GM12878 (cell line): ENCODE measurements around the gene FNDC8. TPM values are rescaled to one million over a fixed set of nuclear protein-coding genes. Genes with fewer than 3 reads are reported as not detected.

Experiments used
- BCL3 ChIP-seq: IDR thresholded peaks from 2 replicates; pipeline ENCODE4 v1.6.1; 2011; ENCODE audit warnings: borderline replicate concordance, low read depth, mild to moderate bottlenecking, moderate library complexity, low read length; ENCODE audit not compliant: insufficient read depth, poor library complexity, severe bottlenecking
- CHD4 ChIP-seq: fragments of 200-600 bp; sonication (generic); IDR thresholded peaks from 2 replicates; pipeline ENCODE4 v1.6.1; 2016; ENCODE audit warnings: mild to moderate bottlenecking
- EZH2 ChIP-seq: IDR thresholded peaks from 2 replicates; pipeline ENCODE4 v1.6.1; 2012; ENCODE audit warnings: low read depth, mild to moderate bottlenecking, control low read depth, inconsistent platforms, low read length, borderline replicate concordance; ENCODE audit not compliant: control insufficient read depth
- GABPA ChIP-seq: IDR thresholded peaks from 2 replicates; pipeline ENCODE4 v1.6.1; 2014; ENCODE audit warnings: antibody characterized with exemption, low read depth, mild to moderate bottlenecking, inconsistent platforms
- RBBP5 ChIP-seq: fragments of 200-600 bp; sonication (generic); conservative IDR thresholded peaks from 2 replicates; pipeline ENCODE4 v1.6.1; 2016
- RELA ChIP-seq: fragments of 450-650 bp; IDR thresholded peaks from 2 replicates; pipeline ENCODE4 v1.8.0; 2014; ENCODE audit warnings: borderline replicate concordance; ENCODE audit not compliant: partially characterized antibody
- SIX5 ChIP-seq: IDR thresholded peaks from 2 replicates; pipeline ENCODE4 v1.6.1; 2011; ENCODE audit warnings: mild to moderate bottlenecking, low read depth, low read length, moderate library complexity; ENCODE audit not compliant: severe bottlenecking
- SKIL ChIP-seq: fragments of 450-650 bp; IDR thresholded peaks from 2 replicates; pipeline ENCODE4 v1.6.1; 2017; ENCODE audit warnings: mild to moderate bottlenecking, low read depth, inconsistent platforms; ENCODE audit not compliant: poor library complexity, severe bottlenecking
- SUZ12 ChIP-seq: fragments of 200-600 bp; sonication (generic); IDR thresholded peaks from one replicate; pipeline ENCODE4 v1.6.1; 2018; ENCODE audit warnings: antibody characterized with exemption, mild to moderate bottlenecking; ENCODE audit not compliant: unreplicated experiment
- TCF7 ChIP-seq: IDR thresholded peaks from 2 replicates; pipeline ENCODE4 v1.6.1; 2014; ENCODE audit warnings: antibody characterized with exemption, borderline replicate concordance
- ZNF217 ChIP-seq: fragments of 450-650 bp; IDR thresholded peaks from 2 replicates; pipeline ENCODE4 v1.6.1; 2017; ENCODE audit warnings: antibody characterized with exemption, mild to moderate bottlenecking
- ZNF24 ChIP-seq: fragments of 450-650 bp; IDR thresholded peaks from 2 replicates; pipeline ENCODE4 v1.6.1; 2017; ENCODE audit warnings: antibody characterized with exemption, mild to moderate bottlenecking
- polyA plus RNA-seq, 11 experiments: library from polyadenylated mRNA; depleted of rRNA in 4 of 11; unstranded in 6 of 11; stranded (reverse) in 5 of 11; fragments of >200 nt; fragmentation: Nextera tagmentation in 4 of 11; fragmentation: Illumina TruSeq in 1 of 11; extraction: Ambion mirVana in 4 of 11; extraction: Trizol in 1 of 11; gene quantifications; 1 replicate in 1 of 11; 2 replicates in 10 of 11; pipeline versions ENCODE4 v1.2.1 to v1.2.3, GENCODE V29; 2011 to 2016; ENCODE audit warnings: inconsistent platforms in 2 of 11, missing spikeins in 2 of 11, low read depth in 1 of 11
- total RNA-seq, 4 experiments: library from RNA; depleted of rRNA in 3 of 4; stranded (reverse); fragments of >200 nt in 3 of 4; fragmentation: Illumina TruSeq in 1 of 4; extraction: Trizol in 1 of 4; gene quantifications; 2 replicates each; pipeline versions ENCODE4 v1.2.1 to v1.2.3, GENCODE V29; 2013 to 2021
- TF ChIP-seq, protein P1 (sequence below): IDR thresholded peaks from 2 replicates; pipeline ENCODE4 v1.6.1; 2011; ENCODE audit warnings: borderline replicate concordance, low read depth, mild to moderate bottlenecking, moderate library complexity, mixed read lengths, low read length; ENCODE audit not compliant: insufficient read depth; ENCODE audit errors: extremely low read length
- TF ChIP-seq, protein P2 (sequence below): fragments of 450-650 bp; IDR thresholded peaks from 2 replicates; pipeline ENCODE4 v1.6.1; 2017; ENCODE audit warnings: mild to moderate bottlenecking, moderate library complexity
- TF ChIP-seq, protein P3 (sequence below): fragments of 450-650 bp; IDR thresholded peaks from 2 replicates; pipeline ENCODE4 v1.6.1; 2017; ENCODE audit warnings: mild to moderate bottlenecking
- TF ChIP-seq, protein P4 (sequence below): fragments of 150-350 bp; IDR thresholded peaks from 2 replicates; pipeline ENCODE4 v1.6.1; 2014; ENCODE audit warnings: mild to moderate bottlenecking, low read depth, low read length

FNDC8 gene
- total and polyA plus RNA-seq, 10 of the 15 experiments (the other 5 are each of a cell fraction or from before 2014, with no cell fraction given), result 0.06 to 0.15 (median 0.11) TPM; not detected in 7

DNA sequence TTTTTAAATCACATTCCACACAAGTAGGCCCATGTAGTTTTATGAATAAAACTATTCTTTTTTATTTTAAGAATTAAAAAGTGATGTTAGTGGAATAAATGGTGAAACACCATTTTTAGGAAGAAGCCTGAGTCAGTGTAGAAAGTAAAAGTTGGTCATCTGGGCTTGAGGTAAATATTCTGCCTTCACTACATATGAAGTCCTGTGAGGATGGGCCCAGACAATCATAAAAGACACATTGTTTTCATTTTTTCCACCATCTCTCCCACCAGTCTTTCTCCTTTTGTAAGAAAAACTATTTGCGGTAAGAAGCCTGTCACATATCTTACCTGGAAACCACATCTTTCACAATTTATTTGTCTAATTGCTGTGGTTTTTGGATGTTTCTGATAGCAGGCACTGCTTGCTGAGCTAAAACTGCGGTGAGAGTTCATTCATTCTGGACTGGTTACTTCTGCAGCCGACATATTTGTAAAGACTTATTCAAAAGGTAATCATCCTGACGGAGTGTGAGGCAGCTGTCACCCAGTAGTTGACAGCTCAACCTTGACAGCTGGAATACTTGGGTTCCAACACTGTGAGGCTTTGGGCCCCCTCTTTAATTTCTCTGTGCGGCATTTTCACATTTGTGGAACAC is 47.3 kb upstream of the FNDC8 start (continued):
- TF ChIP-seq BCL3 (no peak), TCF7 (no peak), RBBP5 (no peak), SKIL (no peak), EZH2 (no peak), ZNF217 (no peak), ZNF24 (peak; percentile 20; the same call in 1 of the 2 replicates), CHD4 (no peak), GABPA (no peak), SIX5 (no peak), RELA (no peak), SUZ12 (no peak)
- TF ChIP-seq, protein P1, sequence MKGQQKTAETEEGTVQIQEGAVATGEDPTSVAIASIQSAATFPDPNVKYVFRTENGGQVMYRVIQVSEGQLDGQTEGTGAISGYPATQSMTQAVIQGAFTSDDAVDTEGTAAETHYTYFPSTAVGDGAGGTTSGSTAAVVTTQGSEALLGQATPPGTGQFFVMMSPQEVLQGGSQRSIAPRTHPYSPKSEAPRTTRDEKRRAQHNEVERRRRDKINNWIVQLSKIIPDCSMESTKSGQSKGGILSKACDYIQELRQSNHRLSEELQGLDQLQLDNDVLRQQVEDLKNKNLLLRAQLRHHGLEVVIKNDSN, result no peak
- TF ChIP-seq, protein P2, sequence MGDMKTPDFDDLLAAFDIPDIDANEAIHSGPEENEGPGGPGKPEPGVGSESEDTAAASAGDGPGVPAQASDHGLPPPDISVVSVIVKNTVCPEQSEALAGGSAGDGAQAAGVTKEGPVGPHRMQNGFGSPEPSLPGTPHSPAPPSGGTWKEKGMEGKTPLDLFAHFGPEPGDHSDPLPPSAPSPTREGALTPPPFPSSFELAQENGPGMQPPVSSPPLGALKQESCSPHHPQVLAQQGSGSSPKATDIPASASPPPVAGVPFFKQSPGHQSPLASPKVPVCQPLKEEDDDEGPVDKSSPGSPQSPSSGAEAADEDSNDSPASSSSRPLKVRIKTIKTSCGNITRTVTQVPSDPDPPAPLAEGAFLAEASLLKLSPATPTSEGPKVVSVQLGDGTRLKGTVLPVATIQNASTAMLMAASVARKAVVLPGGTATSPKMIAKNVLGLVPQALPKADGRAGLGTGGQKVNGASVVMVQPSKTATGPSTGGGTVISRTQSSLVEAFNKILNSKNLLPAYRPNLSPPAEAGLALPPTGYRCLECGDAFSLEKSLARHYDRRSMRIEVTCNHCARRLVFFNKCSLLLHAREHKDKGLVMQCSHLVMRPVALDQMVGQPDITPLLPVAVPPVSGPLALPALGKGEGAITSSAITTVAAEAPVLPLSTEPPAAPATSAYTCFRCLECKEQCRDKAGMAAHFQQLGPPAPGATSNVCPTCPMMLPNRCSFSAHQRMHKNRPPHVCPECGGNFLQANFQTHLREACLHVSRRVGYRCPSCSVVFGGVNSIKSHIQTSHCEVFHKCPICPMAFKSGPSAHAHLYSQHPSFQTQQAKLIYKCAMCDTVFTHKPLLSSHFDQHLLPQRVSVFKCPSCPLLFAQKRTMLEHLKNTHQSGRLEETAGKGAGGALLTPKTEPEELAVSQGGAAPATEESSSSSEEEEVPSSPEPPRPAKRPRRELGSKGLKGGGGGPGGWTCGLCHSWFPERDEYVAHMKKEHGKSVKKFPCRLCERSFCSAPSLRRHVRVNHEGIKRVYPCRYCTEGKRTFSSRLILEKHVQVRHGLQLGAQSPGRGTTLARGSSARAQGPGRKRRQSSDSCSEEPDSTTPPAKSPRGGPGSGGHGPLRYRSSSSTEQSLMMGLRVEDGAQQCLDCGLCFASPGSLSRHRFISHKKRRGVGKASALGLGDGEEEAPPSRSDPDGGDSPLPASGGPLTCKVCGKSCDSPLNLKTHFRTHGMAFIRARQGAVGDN, result no peak
- TF ChIP-seq, protein P3, sequence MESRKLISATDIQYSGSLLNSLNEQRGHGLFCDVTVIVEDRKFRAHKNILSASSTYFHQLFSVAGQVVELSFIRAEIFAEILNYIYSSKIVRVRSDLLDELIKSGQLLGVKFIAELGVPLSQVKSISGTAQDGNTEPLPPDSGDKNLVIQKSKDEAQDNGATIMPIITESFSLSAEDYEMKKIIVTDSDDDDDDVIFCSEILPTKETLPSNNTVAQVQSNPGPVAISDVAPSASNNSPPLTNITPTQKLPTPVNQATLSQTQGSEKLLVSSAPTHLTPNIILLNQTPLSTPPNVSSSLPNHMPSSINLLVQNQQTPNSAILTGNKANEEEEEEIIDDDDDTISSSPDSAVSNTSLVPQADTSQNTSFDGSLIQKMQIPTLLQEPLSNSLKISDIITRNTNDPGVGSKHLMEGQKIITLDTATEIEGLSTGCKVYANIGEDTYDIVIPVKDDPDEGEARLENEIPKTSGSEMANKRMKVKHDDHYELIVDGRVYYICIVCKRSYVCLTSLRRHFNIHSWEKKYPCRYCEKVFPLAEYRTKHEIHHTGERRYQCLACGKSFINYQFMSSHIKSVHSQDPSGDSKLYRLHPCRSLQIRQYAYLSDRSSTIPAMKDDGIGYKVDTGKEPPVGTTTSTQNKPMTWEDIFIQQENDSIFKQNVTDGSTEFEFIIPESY, result no peak
- TF ChIP-seq, protein P4, sequence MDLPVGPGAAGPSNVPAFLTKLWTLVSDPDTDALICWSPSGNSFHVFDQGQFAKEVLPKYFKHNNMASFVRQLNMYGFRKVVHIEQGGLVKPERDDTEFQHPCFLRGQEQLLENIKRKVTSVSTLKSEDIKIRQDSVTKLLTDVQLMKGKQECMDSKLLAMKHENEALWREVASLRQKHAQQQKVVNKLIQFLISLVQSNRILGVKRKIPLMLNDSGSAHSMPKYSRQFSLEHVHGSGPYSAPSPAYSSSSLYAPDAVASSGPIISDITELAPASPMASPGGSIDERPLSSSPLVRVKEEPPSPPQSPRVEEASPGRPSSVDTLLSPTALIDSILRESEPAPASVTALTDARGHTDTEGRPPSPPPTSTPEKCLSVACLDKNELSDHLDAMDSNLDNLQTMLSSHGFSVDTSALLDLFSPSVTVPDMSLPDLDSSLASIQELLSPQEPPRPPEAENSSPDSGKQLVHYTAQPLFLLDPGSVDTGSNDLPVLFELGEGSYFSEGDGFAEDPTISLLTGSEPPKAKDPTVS, result no peak
